HG03439 (cell line): ENCODE measurements around the gene CTNNBL1.

ENCODE experiments used
- ATAC-seq: cut with Tn5 transposase; IDR thresholded peaks from one replicate; pipeline ENCODE4 v1.9.1; 2021; ENCODE audit warnings: mild to moderate bottlenecking, moderate library complexity; ENCODE audit not compliant: unreplicated experiment

CTNNBL1 gene

DNA sequence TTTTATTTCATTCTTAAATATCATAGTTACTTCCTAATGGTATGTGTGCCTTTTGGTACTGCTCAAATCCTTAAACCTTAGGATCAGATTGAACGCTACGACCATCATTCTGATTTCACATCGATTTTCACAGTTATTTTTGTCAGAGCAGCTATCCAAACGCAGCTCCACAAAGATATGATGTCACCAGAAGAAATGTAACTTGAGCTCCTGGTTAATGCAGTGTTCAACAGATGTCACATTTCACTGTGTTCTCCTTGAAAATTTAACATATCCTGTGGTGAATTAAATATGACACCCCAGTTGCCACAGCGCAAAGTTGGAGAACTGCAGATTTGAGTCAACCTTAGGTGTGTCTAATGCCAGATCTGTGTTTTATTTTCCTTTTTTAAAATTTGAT lies 81.4 kb downstream of the CTNNBL1 start:
- ATAC-seq: no peak

GRCh38 chr20:37776049-37776448 lies 82.2 kb downstream of the CTNNBL1 start:
- ATAC-seq: no peak

DNA sequence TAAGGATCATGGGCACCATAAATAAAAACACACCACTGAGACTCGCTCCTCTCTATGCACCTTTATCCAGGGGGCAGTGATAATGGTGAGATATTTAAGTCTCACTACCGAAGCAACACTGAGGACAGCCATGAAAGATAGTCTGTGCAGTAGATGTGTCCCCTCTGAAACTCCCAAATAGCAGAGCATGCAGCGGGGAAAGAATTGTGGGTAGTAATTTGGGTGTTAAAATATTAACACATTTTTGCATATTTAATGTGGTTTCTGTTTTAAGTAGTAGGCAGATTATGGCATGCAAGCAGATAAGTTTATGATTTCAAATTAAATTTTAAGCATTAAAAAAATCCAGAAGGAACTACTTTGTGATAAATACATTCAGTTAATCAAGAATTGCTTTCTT lies 82.7 kb downstream of the CTNNBL1 start:
- ATAC-seq: no peak

DNA sequence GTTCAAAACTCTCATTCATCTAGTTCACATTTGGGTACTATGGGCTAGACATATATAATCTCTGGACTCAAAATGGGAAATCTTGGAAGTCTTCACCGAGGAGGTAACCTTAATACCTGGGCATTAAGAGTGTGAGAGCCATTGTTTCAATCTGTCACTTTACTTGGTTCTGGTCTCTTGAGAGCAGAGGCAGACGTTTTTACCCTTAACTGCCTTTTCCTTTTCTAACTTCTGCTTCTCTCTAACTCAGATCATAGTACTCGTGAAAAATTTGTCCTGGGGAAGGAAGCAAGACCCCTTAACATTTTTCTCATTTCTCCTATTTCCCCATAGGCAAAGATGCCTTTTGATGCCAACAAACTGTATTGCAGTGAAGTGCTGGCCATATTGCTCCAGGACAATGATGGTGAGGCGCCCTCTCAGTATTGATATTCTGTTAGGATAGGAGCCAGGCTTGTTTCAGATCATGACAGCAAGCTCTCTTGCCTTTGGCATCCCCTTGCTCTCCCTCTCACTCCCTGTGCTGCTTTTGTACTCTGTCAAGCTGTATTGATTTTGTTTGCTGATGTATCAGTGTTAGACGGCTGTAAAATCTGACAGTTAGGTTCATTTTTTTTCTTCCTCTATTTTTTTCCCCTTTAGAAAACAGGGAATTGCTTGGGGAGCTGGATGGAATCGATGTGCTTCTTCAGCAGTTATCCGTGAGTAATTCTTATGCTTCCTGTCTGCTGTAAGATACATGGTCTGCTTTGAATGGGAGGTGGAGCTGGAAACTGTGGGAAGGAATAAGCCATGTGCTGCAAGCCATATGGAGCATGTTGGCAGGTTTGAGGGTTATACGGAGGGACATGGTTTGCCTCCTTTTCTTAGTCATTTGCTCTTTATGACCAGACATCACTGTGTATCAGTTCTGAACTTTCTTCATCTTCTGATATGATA lies 83.5 kb downstream of the CTNNBL1 start:
- no peak for ATAC-seq

GRCh38 chr20:37777988-37778659 lies 84.3 kb downstream of the CTNNBL1 start:
- ATAC-seq: no peak

DNA sequence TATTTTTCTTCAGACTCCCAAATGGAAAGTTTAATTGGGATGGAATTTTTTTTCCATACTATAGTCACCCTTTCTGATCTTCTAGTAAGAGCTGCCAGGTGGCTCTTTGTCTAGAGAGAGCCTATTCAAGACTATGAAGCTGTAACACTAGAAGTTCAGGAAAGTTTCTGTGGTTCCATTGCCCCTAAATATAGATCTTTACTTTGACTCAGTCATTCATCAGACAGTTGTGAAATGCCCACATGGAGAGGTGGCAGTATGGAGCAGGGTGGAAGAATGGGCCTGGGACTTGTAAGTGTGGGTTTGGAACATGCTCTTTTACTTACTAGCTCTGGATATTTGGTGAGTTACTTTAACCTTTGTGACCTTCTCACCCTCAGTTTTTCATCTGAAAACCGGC lies 87.8 kb downstream of the CTNNBL1 start:
- ATAC-seq: no peak

- no peak for ATAC-seq
These were observed 92.2 kb downstream of the CTNNBL1 start for GRCh38 chr20:37786043-37786442.

DNA sequence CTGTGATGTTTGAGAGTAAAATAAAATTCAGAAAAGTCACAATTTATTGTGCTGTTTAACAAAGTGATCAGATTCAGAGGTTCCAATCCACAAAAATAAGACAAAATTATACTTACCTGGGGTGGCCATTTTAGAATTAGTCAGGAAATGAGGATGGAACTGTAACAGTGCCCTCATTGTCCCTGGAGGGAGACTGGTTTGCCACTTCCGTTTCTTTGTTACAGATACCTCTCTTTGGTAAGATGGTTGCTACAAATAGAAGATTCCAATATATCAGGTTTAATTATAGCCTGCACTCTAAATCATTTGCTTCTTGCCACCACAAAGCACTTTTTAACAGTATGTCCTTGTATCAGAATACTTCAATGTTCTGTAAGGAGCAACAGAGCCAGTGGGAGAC lies 95.6 kb downstream of the CTNNBL1 start:
- ATAC-seq: no peak

- ATAC-seq: no peak
These were observed 97.1 kb downstream of the CTNNBL1 start for GRCh38 chr20:37790900-37791299.

GRCh38 chr20:37796121-37796520 lies 102.3 kb downstream of the CTNNBL1 start:
- ATAC-seq: no peak

GRCh38 chr20:37796733-37797132 lies 102.9 kb downstream of the CTNNBL1 start:
- no peak for ATAC-seq

GRCh38 chr20:37797669-37798175 lies 103.9 kb downstream of the CTNNBL1 start:
- ATAC-seq: no peak

DNA sequence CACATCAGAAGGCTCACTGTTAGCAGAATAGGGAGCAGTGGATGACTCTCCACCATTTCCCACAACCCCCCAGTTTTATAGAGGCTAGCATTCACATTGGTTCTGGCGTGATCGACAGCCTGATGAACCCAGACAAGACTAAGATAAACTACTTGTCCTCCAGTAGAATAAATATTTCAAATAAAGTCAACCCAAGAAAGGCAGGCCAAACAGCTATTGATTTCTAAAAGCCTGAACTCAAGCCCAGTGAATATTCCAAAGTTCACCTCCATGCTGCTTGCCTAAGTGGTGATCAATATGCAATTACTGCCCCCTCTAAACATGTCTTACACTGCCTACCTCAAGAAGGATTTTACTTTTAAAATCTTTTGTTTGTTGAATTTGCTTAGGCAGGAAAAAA lies 104.5 kb downstream of the CTNNBL1 start:
- ATAC-seq: no peak

DNA sequence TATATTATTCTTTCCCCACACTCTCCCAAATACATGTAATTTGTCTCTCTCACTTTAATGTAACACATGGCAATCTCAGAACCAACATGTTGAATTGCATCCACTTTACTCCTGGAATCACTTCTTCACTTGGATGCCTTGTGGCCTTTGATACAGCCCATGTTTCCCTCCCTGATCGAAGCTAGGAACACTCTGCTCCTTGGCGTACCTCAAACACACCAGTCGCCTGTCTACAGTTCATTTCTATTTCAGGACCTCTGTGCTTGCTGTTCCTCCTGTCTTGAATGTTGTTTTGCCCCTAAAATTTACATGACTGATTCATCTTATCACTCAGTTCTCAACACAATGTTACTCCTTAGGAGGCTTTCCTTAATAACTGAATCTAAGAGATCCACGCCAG lies 106.8 kb downstream of the CTNNBL1 start:
- no peak for ATAC-seq

- no peak for ATAC-seq
These were observed 108.1 kb downstream of the CTNNBL1 start for GRCh38 chr20:37801921-37802320.

- ATAC-seq: peak; percentile 39
These were observed 109.8 kb downstream of the CTNNBL1 start for GRCh38 chr20:37803438-37804307.

- ATAC-seq: peak; percentile 59
These were observed 111.0 kb downstream of the CTNNBL1 start for GRCh38 chr20:37804584-37805566.

DNA sequence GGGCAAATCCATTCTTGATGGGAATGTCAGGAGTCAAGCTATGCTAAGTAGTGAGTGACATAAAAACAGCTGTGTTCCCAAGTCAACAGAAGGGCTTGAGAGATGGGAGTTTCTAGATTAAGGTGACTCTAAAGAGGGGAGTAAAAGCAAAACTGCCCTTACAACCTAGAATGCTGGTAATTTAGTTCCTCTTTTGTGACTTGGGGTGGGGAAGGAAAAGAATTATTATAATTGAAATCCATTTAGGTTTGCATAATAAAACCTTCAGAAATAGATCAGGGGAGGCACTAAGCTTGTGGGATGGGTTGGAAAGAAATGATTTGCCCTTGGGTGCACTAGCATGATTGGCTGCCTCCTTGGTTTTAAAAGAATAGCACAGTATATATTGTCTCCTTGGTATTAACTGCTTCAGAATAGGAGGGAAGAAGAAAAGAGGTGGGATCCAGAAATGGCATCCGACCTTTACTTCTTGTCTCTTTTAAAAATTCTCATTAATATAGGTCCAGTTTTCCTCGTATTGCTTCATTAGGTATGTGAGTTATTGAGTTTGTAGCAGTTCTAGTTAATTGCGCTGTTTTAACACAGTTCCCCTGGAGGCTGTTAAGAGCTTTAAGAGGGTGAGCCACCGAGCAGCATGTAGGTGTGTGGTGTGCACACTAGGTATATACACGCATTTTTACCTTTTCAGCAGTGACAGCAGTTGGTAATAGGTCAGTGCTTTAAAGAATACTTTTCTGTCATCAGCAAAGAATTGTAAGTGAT lies 113.8 kb downstream of the CTNNBL1 start:
- no peak for ATAC-seq
